Effector CD8-positive, alpha-beta T cell (primary cell): ENCODE data around the gene BTBD10.
"Not testable (repeated sequence)": the region's sequence is repeated elsewhere in the genome, so short reads cannot be mapped to it uniquely, and the experiment has no call there.

Experiments
- DNase-seq: peaks from one replicate; lab custom pipeline; 2025; lab: John Stamatoyannopoulos, UW

BTBD10 gene

GRCh38 chr11:13440100-13440855 lies 22.7 kb downstream of the BTBD10 start:
- DNase-seq, result no peak

- no peak for DNase-seq
Measured at GRCh38 chr11:13438291-13438690, 24.7 kb downstream of the BTBD10 start.

- not testable (repeated sequence) for DNase-seq
Measured at GRCh38 chr11:13436836-13437235, 26.2 kb downstream of the BTBD10 start.

GRCh38 chr11:13434247-13435205 lies 28.5 kb downstream of the BTBD10 start:
- no peak for DNase-seq

- DNase-seq, result no peak
Measured at GRCh38 chr11:13433437-13433836, 29.6 kb downstream of the BTBD10 start.

- DNase-seq, result no peak
Measured at GRCh38 chr11:13429836-13430235, 33.2 kb downstream of the BTBD10 start.

- no peak for DNase-seq
Measured at GRCh38 chr11:13429288-13429687, 33.7 kb downstream of the BTBD10 start.

GRCh38 chr11:13427440-13427839 lies 35.6 kb downstream of the BTBD10 start:
- no peak for DNase-seq

- no peak for DNase-seq
Measured at GRCh38 chr11:13423372-13423771, 39.6 kb downstream of the BTBD10 start.

GRCh38 chr11:13421561-13421960 lies 41.5 kb downstream of the BTBD10 start:
- DNase-seq, result no peak

GRCh38 chr11:13415201-13415600 lies 47.8 kb downstream of the BTBD10 start:
- DNase-seq, result no peak

GRCh38 chr11:13405220-13405619 lies 57.8 kb downstream of the BTBD10 start:
- DNase-seq, result no peak

GRCh38 chr11:13398335-13398734 lies 64.7 kb downstream of the BTBD10 start:
- not testable (repeated sequence) for DNase-seq

- DNase-seq, result no peak
Measured at GRCh38 chr11:13391217-13391616, 71.8 kb downstream of the BTBD10 start.

GRCh38 chr11:13388741-13389140 lies 74.3 kb downstream of the BTBD10 start:
- DNase-seq, result no peak

GRCh38 chr11:13386567-13386966 lies 76.5 kb downstream of the BTBD10 start:
- no peak for DNase-seq

GRCh38 chr11:13384908-13385640 lies 77.9 kb downstream of the BTBD10 start:
- DNase-seq, result no peak

- DNase-seq, result no peak
Measured at GRCh38 chr11:13382751-13383150, 80.3 kb downstream of the BTBD10 start.

- DNase-seq, result no peak
Measured at GRCh38 chr11:13380731-13381130, 82.3 kb downstream of the BTBD10 start.

GRCh38 chr11:13378316-13378715 lies 84.7 kb downstream of the BTBD10 start:
- DNase-seq, result no peak

- no peak for DNase-seq
Measured at GRCh38 chr11:13376838-13377237, 86.2 kb downstream of the BTBD10 start.

GRCh38 chr11:13376402-13376801 lies 86.6 kb downstream of the BTBD10 start:
- DNase-seq, result no peak
